ENCODE data around the gene RASSF3. TPM values are rescaled to one million over a fixed set of nuclear protein-coding genes. Genes with fewer than 3 reads are reported as not detected.
A peak's percentile ranks its signal among the peaks of the same experiment; 100 is the strongest.

Gene RASSF3
- polyA plus RNA-seq, 3 donors, result 6.6 to 77.9 (median 14.5) TPM

DNA sequence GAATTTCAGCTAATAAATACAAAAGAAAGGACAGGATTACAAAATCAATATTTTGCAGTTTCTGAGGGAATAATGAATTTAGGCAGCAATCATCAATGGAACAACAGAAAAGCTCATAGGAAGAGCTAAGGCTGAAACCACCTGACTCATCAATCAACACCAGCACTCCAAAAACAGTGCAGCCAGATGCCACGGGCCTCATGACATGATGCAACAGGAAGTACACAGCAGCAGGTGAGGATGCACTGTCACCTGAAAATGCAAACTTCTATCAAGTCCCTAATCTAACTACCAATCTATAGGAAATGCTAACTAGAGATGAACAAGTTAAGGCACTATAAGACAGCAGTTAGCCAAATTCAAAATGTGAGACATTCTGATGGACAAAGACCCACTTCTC lies 127.2 kb downstream of the RASSF3 start:
- H4K20me1 ChIP-seq (ENCODE audit: insufficient read depth, low read length), result peaks cover 4% of the 10 kb centered on the region
- H3K4me3 ChIP-seq (replicated peaks in 1 of 3; ENCODE audit: low read depth in 2 of 3, low read length in 3 of 3), result no peak overlapping the region
- H3K4me1 ChIP-seq (ENCODE audit: control insufficient read depth in 1 of 2, insufficient read depth in 2 of 2, low read length in 2 of 2), result peaks cover 31 to 35% of the 10 kb centered on the region in 2 donors
- H3K4me3 Mint-ChIP-seq, result no peak overlapping the region
- peaks cover 86 to 89% of the 10 kb centered on the region in 2 donors for H3K36me3 Mint-ChIP-seq
- H3K27ac ChIP-seq (ENCODE audit: low read depth in 1 of 2, low read length in 2 of 2), result peak overlapping the region in 1 of 2 donors; percentile 38
- no peaks in the 10 kb centered on the region for H3K9me3 ChIP-seq (replicated peaks in 1 of 2; ENCODE audit: control insufficient read depth in 1 of 2, insufficient read depth in 1 of 2, low read length in 2 of 2)
- no peak overlapping the region for H3K9ac ChIP-seq (ENCODE audit: insufficient read depth, low read length, poor library complexity, severe bottlenecking)
- H3K79me2 ChIP-seq (ENCODE audit: insufficient read depth, low read length), result peaks cover 9% of the 10 kb centered on the region
- no peaks in the 10 kb centered on the region for H3K9me3 Mint-ChIP-seq
- peaks cover 53% of the 10 kb centered on the region for H3K4me1 Mint-ChIP-seq
- intact Hi-C loops (cut with micrococcal nuclease), result loop anchor here in 1 of 2 donors (10.0 kb wide), 1 partner anchor 47 kb away; no protein-coding TSS in a partner anchor
- no peak overlapping the region for H3K4me2 ChIP-seq (replicated peaks; ENCODE audit: extremely low read depth, low read length, poor library complexity, severe bottlenecking)
- no peak overlapping the region for H2AFZ ChIP-seq (ENCODE audit: insufficient read depth, low read depth, low read length, poor library complexity, severe bottlenecking)
- H3K27me3 ChIP-seq (ENCODE audit: control insufficient read depth in 2 of 2, insufficient read depth in 2 of 2, low read length in 2 of 2), result no peaks in the 10 kb centered on the region
- peaks cover 0 to 2% (median 0%) of the 10 kb centered on the region in 3 donors for H3K27me3 Mint-ChIP-seq (ENCODE audit: low read depth in 3 of 3)
- peaks cover 69 to 83% of the 10 kb centered on the region in 2 donors for H3K36me3 ChIP-seq (replicated peaks in 1 of 2; ENCODE audit: control insufficient read depth in 1 of 2, insufficient read depth in 2 of 2, low read length in 2 of 2)
- peak overlapping the region in 2 of 7 donors; percentile 1 to 16 for H3K27ac Mint-ChIP-seq
- TF ChIP-seq, protein P1, sequence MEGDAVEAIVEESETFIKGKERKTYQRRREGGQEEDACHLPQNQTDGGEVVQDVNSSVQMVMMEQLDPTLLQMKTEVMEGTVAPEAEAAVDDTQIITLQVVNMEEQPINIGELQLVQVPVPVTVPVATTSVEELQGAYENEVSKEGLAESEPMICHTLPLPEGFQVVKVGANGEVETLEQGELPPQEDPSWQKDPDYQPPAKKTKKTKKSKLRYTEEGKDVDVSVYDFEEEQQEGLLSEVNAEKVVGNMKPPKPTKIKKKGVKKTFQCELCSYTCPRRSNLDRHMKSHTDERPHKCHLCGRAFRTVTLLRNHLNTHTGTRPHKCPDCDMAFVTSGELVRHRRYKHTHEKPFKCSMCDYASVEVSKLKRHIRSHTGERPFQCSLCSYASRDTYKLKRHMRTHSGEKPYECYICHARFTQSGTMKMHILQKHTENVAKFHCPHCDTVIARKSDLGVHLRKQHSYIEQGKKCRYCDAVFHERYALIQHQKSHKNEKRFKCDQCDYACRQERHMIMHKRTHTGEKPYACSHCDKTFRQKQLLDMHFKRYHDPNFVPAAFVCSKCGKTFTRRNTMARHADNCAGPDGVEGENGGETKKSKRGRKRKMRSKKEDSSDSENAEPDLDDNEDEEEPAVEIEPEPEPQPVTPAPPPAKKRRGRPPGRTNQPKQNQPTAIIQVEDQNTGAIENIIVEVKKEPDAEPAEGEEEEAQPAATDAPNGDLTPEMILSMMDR (IDR thresholded peaks at IDR 0.05), result no peak
- WGBS (ENCODE audit: insufficient coverage), result 0% methylated on average over 1 of the region's 1 CpG
- no peak for DNase-seq

- Mint-ChIP-seq H3K9me3 (no peaks in the 10 kb centered on the region), H3K27ac (peak overlapping the region in 6 of 7 donors; percentile 46 to 90 (median 84)), H3K36me3 (peaks cover 89 to 90% of the 10 kb centered on the region in 2 donors), H3K4me3 (no peak overlapping the region), H3K4me1 (peaks cover 68% of the 10 kb centered on the region), H3K27me3 (ENCODE audit: low read depth in 3 of 3) (peaks cover 0 to 2% (median 0%) of the 10 kb centered on the region in 3 donors)
- no peak overlapping the region for H2AFZ ChIP-seq (ENCODE audit: insufficient read depth, low read depth, low read length, poor library complexity, severe bottlenecking)
- peak overlapping the region; percentile 63 for H3K4me2 ChIP-seq (replicated peaks; ENCODE audit: extremely low read depth, low read length, poor library complexity, severe bottlenecking)
- no peaks in the 10 kb centered on the region for H3K27me3 ChIP-seq (ENCODE audit: control insufficient read depth in 2 of 2, insufficient read depth in 2 of 2, low read length in 2 of 2)
- H3K4me1 ChIP-seq (ENCODE audit: control insufficient read depth in 1 of 2, insufficient read depth in 2 of 2, low read length in 2 of 2), result peaks cover 44 to 48% of the 10 kb centered on the region in 2 donors
- peak overlapping the region in 1 of 2 donors; percentile 76 for H3K27ac ChIP-seq (ENCODE audit: low read depth in 1 of 2, low read length in 2 of 2)
- H4K20me1 ChIP-seq (ENCODE audit: insufficient read depth, low read length), result no peaks in the 10 kb centered on the region
- no peak for DNase-seq
- peaks cover 76 to 86% of the 10 kb centered on the region in 2 donors for H3K36me3 ChIP-seq (replicated peaks in 1 of 2; ENCODE audit: control insufficient read depth in 1 of 2, insufficient read depth in 2 of 2, low read length in 2 of 2)
- H3K4me3 ChIP-seq (replicated peaks in 1 of 3; ENCODE audit: low read depth in 2 of 3, low read length in 3 of 3), result peak overlapping the region in 1 of 3 experiments; percentile 48
- 100% methylated on average over 1 of the region's 2 CpGs for WGBS (ENCODE audit: insufficient coverage)
- TF ChIP-seq, protein P1 (IDR thresholded peaks at IDR 0.05), result no peak
- no peaks in the 10 kb centered on the region for H3K9me3 ChIP-seq (replicated peaks in 1 of 2; ENCODE audit: control insufficient read depth in 1 of 2, insufficient read depth in 1 of 2, low read length in 2 of 2)
- no peak overlapping the region for H3K9ac ChIP-seq (ENCODE audit: insufficient read depth, low read length, poor library complexity, severe bottlenecking)
- intact Hi-C loops (cut with micrococcal nuclease), result loop anchor here in 1 of 2 donors (10.0 kb wide), 1 partner anchor 45 kb away; no protein-coding TSS in a partner anchor
- peaks cover 18% of the 10 kb centered on the region for H3K79me2 ChIP-seq (ENCODE audit: insufficient read depth, low read length)
Measured at GRCh38 chr12:64739778-64740177, 129.5 kb downstream of the RASSF3 start.

Data from CD14-positive monocyte (primary cell).